ENCODE measurements around the gene NECAB3.

The NECAB3 gene

GRCh38 chr20:33677991-33678702, 3.9 kb upstream of the NECAB3 start:
- no peak for DNase-seq (ENCODE audit: low spot score)

DNA sequence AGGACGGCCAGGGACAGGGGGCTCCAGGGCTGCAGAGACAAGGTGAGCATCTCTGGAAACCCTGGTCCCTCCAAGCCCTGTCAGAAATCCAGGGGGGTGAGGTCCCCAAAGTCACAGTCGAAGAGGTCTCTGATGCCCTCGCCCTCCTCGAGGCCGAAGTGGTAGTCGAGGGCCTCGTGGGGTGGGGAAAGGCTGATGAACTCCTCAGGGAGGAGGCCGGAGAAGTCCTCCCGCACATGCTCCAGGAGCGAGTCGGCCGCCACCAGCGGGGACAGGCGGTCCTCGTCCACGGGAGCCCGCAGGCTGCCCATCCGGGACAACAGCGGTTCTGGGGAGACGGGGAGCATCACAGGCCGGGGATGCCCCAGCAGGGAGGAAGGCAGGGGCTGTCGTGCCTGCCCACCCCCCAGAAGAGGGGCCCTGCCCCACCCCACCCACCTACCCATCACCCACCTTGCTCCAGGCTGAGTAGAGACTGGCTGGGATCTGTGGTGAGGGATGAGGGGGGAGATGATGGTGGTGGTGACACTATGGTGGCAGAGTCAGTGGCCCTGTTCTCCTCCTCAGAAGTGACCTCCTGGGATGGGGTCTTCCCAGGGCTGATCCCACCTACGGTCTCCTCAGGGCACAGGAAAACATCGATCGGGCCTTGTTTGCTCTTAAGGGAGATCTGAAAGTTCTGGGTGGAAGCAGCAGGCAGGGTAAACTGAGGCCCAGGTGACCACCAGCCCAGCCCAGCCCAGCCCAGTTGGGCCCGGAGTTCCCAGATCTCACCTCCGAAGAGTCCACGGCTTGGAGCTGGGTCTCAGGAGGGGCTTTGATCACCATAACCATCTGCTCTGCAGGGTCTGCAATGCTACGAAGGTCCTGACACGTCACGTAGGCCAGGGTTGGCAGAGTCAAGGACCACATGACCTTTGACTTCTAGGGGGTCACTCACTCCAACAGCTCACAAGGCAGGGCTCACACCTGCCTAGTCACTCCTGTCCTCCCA, 2.7 kb upstream of the NECAB3 start:
- DNase-seq (ENCODE audit: low spot score) = no peak

DNA sequence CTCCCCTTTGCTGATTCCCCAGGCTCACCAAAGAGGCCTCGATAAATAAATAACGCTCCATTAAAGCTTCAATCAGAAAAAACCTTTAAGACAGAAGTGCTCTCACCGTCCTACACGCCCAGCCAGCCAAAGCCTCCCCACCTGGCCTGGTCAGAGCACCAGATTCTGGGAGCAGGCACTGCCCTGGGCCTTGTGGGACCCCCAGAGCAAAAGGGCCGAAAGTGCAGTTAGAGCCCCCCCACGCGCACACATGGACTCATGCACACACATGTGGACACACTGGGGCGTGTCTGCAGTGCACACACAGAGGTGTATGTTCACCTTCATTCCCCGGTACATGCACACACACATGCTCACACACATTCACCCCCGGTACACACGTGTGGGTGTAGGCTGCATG, 1.9 kb upstream of the NECAB3 start:
- no peak for DNase-seq (ENCODE audit: low spot score)

DNA sequence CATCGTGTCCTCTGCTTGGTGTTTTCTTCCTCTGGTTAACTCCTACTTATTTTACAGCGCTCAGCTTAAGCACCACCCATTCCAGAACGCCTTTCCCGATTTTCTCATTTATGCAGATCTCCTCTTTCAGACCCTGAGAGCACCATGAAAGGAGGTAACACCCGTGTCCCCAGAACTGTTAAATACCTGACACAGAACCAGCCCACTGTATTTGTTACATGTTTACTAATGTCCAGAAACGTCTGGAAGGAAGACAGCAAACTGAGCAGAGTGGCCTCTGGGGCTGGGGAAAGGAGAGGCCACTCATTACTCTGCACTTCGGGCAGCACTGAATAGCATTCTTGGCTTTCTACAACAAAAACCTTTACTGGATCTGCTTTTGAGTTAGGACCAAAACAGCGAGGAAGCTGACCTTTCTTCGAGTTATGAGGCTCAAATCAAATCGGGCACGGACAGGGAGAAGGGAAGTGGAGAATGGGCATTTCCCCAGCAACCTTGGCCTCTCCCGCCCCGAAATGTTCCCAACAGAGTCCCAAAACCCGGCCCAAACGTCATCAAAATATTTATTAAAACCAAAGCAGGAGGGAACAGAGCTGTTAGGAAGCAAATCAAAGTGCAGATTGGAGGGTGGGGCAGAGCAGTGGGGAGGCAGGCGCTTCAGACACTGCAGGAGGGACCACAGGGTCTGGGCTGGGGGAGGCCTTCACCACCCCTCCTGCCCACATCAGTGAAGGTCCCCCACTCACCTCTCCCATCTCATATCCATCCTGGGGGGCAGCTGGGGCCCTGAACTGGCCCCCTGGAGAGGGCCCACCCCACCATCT, 1.1 kb upstream of the NECAB3 start:
- DNase-seq (ENCODE audit: low spot score) = no peak

DNA sequence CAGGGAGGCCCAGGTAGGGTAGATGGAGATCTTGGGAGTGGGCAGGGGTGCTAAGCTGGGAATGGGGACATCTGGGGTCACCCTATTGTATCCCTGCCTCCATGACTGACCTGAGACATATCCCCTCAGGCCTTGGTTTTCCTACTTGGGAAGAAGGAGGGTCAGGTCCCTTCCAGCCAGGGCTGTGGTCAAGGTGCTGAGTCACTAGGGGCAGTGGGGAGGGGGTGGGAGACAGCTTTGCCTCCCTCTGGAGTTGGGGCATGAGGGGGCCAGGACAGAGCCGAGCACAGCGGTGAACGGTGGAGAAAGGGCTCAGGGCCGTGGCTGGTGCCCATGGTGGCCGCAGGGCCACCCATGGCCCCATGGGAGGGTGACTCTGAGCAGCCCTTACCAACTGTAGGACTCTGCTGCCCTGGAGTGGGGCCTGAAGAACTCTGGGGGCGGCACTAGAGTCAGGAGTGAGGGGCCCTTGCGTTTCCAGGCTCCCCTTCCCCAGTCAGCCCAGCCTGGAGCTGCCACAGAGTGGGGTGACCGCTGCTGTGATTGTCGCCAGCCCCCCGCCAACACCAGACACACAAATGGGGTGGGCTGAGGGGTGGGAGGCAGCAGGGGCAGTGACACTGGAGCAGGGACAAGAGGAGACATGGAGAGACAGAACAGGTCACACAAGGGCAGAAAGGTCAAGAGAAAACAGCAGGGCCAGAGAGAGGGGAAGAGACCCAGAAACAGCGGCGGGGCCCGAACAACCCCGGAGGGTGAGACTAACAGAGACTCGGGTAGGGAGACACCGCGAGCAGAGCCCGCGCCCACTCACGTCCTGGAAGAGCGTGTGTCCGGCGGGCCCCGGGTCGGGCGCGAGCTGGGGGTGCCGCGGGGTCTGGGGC, 576 bp downstream of the NECAB3 start:
- no peak for DNase-seq (ENCODE audit: low spot score)

DNA sequence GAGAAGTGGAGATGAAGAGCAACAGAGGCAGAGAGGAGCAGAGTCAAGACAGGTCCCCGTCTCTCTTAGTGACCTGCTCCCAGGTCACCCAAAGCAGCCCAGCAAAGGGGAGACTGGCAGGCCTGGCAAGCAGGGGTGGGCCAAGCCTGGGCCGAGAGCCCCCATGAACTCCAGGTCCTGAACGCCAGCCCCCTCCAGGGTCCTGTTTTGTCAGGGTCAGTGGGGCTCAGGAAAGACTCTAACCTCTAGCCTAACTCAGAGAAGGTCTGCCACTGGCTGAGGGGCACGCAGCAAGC, 1.2 kb downstream of the NECAB3 start:
- DNase-seq (ENCODE audit: low spot score) = no peak

DNA sequence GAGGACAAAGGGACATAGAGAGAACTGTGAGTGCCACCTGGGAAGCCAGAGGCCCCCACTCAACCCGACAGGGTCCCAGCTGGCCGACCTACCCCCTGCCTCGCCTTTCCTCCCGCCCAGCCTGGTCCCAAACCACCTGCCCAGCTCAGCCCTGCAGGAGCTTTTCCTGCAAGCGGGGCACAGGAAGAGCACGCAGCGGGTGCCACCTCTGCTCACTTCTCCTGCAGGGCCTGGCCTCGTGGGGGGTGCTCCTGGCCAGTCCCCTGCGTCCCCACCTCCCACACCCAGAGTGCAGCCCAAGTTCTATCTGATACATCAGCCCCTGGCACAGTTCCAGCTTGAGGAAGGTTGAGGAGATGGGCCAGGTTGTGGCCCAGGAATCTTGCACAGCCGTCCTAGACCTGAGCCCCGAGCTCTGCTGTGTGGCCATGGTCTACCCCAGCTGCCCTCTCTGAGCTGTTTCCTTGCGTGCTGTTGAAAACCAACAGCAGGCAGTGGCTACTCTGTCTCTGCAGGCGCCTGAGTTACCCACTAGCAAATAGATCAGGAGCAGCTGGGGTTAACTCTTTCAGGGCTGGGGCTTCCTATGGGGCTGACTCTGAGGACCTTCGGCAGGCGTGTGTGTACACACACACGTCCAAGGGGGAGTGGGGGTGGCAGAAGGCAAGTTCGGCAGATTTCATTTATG, 1.7 kb downstream of the NECAB3 start:
- DNase-seq (ENCODE audit: low spot score) = no peak

- no peak for DNase-seq (ENCODE audit: low spot score)
Observed at GRCh38 chr20:33671573-33672288, 2.5 kb downstream of the NECAB3 start.

DNA sequence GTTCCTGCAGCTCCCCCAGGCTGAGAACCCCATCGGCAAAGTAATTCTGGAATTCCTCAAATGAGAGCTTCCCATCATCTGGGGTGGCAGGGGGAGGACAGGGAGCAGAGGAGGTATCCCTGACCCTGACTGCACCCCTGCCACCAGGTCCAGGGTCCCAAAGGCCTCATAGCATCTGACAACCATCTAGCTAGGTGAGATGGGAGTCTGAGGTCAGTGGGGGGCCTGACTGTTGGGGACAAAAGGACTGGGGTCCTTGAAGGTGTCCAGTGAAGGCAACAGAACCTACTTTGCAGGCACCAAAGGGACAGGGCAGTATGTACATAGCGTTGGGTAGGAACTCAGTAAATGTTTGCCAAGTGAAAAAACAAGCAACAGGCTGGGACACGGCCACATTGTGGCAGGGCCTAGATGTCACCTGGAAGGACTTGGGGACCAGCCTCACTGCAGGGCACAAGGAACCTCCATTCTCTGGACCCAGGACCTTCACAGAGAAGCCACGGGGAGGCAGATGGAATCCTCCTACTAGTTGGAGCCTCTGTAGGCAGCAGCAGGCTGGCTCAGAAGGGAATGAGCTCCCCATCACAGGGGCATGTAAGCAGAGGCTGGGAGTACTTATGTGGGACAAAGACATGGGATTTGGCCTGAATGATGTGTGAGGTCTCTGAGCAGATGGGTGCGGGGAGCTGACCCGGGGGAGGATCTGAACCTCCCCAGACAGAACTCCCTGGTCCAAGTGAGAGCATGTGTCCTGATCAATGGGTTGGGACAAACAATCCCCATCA, 3.3 kb downstream of the NECAB3 start:
- no peak for DNase-seq (ENCODE audit: low spot score)

GRCh38 chr20:33669873-33670640, 4.2 kb downstream of the NECAB3 start:
- no peak for DNase-seq (ENCODE audit: low spot score)

- DNase-seq (ENCODE audit: low spot score) = no peak
Observed at GRCh38 chr20:33669224-33669623, 5.0 kb downstream of the NECAB3 start.

DNA sequence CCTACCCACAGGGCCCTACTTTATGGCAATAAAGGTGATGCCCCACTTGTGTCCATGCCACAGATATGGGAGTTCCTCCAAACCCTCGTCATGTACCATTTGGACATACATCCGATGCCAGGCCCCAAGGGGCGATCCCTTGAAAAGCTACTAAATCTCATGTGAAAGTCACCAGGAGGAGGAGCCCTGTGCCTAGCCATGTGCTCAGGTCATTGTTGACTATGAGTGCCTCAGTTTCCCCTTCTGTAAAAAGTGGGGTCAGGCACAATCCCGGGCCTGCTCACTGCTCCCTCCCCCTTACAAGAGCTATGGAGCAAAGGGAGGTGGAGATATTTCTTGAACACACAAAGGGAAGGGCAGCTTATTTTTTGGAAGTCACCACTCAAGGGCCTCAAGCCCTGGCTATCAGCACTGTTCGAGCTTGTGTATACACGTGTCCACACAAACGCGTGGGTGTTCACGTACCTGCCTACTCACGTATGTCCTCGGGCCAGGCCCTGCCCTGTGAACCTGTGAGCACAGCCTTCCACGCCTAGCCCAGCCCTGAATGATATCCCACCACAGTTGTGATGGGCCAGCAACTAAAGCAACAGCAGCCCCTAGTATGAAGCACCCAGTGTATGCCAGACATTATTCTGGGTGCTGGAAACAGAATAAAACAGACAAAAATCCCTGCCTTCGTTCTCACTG, 5.6 kb downstream of the NECAB3 start:
- no peak for DNase-seq (ENCODE audit: low spot score)

GRCh38 chr20:33667676-33668465, 6.4 kb downstream of the NECAB3 start:
- DNase-seq (ENCODE audit: low spot score) = peak; percentile 63

GRCh38 chr20:33667245-33667675, 7.0 kb downstream of the NECAB3 start:
- no peak for DNase-seq (ENCODE audit: low spot score)

GRCh38 chr20:33666293-33667244, 7.7 kb downstream of the NECAB3 start, which contains the start of gene ACTL10:
Gene ACTL10 (plus strand): TSS chr20:33666943. CDS start chr20:33667498, 555 bp downstream.
- peak; percentile 73 for DNase-seq (ENCODE audit: low spot score)

GRCh38 chr20:33664762-33665144, 9.5 kb downstream of the NECAB3 start:
- peak; percentile 45 for DNase-seq (ENCODE audit: low spot score)
